ENCODE results near the gene PIGO.

DNA sequence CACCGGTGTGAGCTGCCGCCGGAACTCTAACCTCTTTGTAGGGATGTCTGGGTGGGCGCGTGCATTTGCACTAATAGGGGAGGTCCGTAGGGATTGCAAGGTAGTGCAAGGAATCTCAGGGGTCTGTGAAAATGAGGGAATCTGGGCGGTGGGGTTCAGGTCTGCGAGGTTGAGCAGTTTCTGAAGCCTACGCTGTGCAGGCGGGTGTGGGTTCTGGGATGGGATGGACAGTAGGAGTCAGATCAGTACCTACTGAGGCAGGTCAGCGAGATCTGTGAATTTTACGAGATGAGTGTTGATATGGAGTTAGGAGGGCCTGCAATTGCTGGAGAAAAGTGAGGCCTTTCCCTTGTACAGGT is 20.1 kb upstream of the PIGO start:
- TF ChIP-seq, protein P1, sequence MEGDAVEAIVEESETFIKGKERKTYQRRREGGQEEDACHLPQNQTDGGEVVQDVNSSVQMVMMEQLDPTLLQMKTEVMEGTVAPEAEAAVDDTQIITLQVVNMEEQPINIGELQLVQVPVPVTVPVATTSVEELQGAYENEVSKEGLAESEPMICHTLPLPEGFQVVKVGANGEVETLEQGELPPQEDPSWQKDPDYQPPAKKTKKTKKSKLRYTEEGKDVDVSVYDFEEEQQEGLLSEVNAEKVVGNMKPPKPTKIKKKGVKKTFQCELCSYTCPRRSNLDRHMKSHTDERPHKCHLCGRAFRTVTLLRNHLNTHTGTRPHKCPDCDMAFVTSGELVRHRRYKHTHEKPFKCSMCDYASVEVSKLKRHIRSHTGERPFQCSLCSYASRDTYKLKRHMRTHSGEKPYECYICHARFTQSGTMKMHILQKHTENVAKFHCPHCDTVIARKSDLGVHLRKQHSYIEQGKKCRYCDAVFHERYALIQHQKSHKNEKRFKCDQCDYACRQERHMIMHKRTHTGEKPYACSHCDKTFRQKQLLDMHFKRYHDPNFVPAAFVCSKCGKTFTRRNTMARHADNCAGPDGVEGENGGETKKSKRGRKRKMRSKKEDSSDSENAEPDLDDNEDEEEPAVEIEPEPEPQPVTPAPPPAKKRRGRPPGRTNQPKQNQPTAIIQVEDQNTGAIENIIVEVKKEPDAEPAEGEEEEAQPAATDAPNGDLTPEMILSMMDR (IDR thresholded peaks at IDR 0.05 in 2 of 3, conservative IDR thresholded peaks at IDR 0.05 in 1 of 3; ENCODE audit: control insufficient read depth in 2 of 3, extremely low read depth in 1 of 3, insufficient read depth in 1 of 3, low read depth in 3 of 3, low read length in 3 of 3) = no peak
- TF ChIP-seq, protein P2, sequence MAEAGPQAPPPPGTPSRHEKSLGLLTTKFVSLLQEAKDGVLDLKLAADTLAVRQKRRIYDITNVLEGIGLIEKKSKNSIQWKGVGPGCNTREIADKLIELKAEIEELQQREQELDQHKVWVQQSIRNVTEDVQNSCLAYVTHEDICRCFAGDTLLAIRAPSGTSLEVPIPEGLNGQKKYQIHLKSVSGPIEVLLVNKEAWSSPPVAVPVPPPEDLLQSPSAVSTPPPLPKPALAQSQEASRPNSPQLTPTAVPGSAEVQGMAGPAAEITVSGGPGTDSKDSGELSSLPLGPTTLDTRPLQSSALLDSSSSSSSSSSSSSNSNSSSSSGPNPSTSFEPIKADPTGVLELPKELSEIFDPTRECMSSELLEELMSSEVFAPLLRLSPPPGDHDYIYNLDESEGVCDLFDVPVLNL (IDR thresholded peaks at IDR 0.05; ENCODE audit: low read depth, low read length) = no peak
- TF ChIP-seq ZZZ3 (IDR thresholded peaks at IDR 0.05; ENCODE audit: control insufficient read depth, insufficient read length, low read depth) (no peak), EZH2 (IDR thresholded peaks at IDR 0.05; ENCODE audit: borderline replicate concordance, control insufficient read depth, low read depth, low read length) (no peak), CHD1 (IDR thresholded peaks at IDR 0.05; ENCODE audit: low read depth, low read length) (no peak), CREB1 (IDR thresholded peaks at IDR 0.05; ENCODE audit: low read depth) (no peak), KDM1A (IDR thresholded peaks at IDR 0.05; ENCODE audit: borderline replicate concordance) (no peak)
- TF ChIP-seq, protein P3, sequence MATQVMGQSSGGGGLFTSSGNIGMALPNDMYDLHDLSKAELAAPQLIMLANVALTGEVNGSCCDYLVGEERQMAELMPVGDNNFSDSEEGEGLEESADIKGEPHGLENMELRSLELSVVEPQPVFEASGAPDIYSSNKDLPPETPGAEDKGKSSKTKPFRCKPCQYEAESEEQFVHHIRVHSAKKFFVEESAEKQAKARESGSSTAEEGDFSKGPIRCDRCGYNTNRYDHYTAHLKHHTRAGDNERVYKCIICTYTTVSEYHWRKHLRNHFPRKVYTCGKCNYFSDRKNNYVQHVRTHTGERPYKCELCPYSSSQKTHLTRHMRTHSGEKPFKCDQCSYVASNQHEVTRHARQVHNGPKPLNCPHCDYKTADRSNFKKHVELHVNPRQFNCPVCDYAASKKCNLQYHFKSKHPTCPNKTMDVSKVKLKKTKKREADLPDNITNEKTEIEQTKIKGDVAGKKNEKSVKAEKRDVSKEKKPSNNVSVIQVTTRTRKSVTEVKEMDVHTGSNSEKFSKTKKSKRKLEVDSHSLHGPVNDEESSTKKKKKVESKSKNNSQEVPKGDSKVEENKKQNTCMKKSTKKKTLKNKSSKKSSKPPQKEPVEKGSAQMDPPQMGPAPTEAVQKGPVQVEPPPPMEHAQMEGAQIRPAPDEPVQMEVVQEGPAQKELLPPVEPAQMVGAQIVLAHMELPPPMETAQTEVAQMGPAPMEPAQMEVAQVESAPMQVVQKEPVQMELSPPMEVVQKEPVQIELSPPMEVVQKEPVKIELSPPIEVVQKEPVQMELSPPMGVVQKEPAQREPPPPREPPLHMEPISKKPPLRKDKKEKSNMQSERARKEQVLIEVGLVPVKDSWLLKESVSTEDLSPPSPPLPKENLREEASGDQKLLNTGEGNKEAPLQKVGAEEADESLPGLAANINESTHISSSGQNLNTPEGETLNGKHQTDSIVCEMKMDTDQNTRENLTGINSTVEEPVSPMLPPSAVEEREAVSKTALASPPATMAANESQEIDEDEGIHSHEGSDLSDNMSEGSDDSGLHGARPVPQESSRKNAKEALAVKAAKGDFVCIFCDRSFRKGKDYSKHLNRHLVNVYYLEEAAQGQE (IDR thresholded peaks at IDR 0.05; ENCODE audit: low read depth, low read length) = no peak
- TF ChIP-seq, protein P4, sequence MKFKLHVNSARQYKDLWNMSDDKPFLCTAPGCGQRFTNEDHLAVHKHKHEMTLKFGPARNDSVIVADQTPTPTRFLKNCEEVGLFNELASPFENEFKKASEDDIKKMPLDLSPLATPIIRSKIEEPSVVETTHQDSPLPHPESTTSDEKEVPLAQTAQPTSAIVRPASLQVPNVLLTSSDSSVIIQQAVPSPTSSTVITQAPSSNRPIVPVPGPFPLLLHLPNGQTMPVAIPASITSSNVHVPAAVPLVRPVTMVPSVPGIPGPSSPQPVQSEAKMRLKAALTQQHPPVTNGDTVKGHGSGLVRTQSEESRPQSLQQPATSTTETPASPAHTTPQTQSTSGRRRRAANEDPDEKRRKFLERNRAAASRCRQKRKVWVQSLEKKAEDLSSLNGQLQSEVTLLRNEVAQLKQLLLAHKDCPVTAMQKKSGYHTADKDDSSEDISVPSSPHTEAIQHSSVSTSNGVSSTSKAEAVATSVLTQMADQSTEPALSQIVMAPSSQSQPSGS (IDR thresholded peaks at IDR 0.05; ENCODE audit: low read length) = no peak
- TF ChIP-seq, protein P5, sequence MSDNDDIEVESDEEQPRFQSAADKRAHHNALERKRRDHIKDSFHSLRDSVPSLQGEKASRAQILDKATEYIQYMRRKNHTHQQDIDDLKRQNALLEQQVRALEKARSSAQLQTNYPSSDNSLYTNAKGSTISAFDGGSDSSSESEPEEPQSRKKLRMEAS (IDR thresholded peaks at IDR 0.05; ENCODE audit: low read depth, low read length) = no peak
